K562 (cell line): ENCODE results near the gene DTX4.

Experiments used
- CTCF ChIP-seq, 3 experiments: IDR thresholded peaks in 2 of 3; conservative IDR thresholded peaks in 1 of 3; 2 replicates each; pipeline ENCODE4 v1.5.1; 2011 to 2012; ENCODE audit warnings: low read length in 3 of 3, mild to moderate bottlenecking in 3 of 3, control low read depth in 2 of 3, improper control_type of control experiment in 1 of 3, inconsistent platforms in 1 of 3, low read depth in 1 of 3, mixed read lengths in 1 of 3, moderate library complexity in 1 of 3; ENCODE audit not compliant: insufficient read depth in 2 of 3
- ESRRB ChIP-seq: fragments of 250-450 bp; sonication (Bioruptor Pico); IDR thresholded peaks from 2 replicates; pipeline ENCODE4 v1.5.0; 2020; ENCODE audit warnings: mild to moderate bottlenecking, moderate library complexity, borderline replicate concordance
- EZH2 ChIP-seq: IDR thresholded peaks from 2 replicates; pipeline ENCODE4 v1.6.1; 2012; ENCODE audit warnings: low read depth, mild to moderate bottlenecking, inconsistent platforms, low read length, borderline replicate concordance
- NBN ChIP-seq: fragments of 450-650 bp; IDR thresholded peaks from 2 replicates; pipeline ENCODE4 v1.6.1; 2016; ENCODE audit warnings: low read depth, mild to moderate bottlenecking
- POLR2A ChIP-seq: fragments of 450-650 bp; conservative IDR thresholded peaks from 2 replicates; pipeline ENCODE4 v1.6.1; 2016
- RFX1 ChIP-seq: fragments of 450-650 bp; IDR thresholded peaks from 2 replicates; pipeline ENCODE4 v1.6.1; 2016; ENCODE audit warnings: mild to moderate bottlenecking, moderate library complexity
- ZBTB40 ChIP-seq, 2 experiments: fragments of 450-650 bp in 1 of 2; sonication (generic) in 1 of 2; formaldehyde crosslinking in 1 of 2; IDR thresholded peaks; 2 replicates each; pipeline versions ENCODE4 v1.7.1 to v1.9.0; 2016 to 2022; ENCODE audit warnings: inconsistent platforms in 1 of 2, mild to moderate bottlenecking in 1 of 2, missing genetic modification reagents in 1 of 2
- ZNF518B ChIP-seq: fragments of 250-450 bp; sonication (Bioruptor Pico); IDR thresholded peaks from 2 replicates; pipeline ENCODE4 v1.5.0; 2021; ENCODE audit warnings: mild to moderate bottlenecking, moderate library complexity

- TF ChIP-seq NBN (no peak), ZBTB40 (IDR thresholded peaks at IDR 0.05) (no peak), ZBTB40 (CRISPR knock-in tag; IDR thresholded peaks at IDR 0.05) (no peak), RFX1 (no peak), POLR2A (no peak), EZH2 (no peak), ESRRB (no peak), CTCF (IDR thresholded peaks at IDR 0.05 in 2 of 3, conservative IDR thresholded peaks at IDR 0.05 in 1 of 3; ENCODE audit: insufficient read depth in 2 of 3, low read depth in 1 of 3, low read length in 3 of 3) (no peak), ZNF518B (no peak)
Measured at GRCh38 chr11:59222464-59223060, 50.6 kb downstream of the DTX4 start.
